ENCODE results near the gene AGAP5. TPM values are rescaled to one million over a fixed set of nuclear protein-coding genes. Genes with fewer than 3 reads are reported as not detected.
"Not testable (repeated sequence)": the region's sequence is repeated elsewhere in the genome, so short reads cannot be mapped to it uniquely, and the experiment has no call there.

Gene AGAP5
- total RNA-seq (2021) = 13.4 and 14.0 TPM in 2 replicates
- percentile 57 among the genes with signal in this experiment for Bru-seq, nascent RNA
- percentile 86 among the genes with signal in this experiment for BruChase-seq, experiment 1, labeled RNA remaining after a 2-hour chase
- percentile 82 among the genes with signal in this experiment for BruChase-seq, experiment 2, labeled RNA remaining after a 6-hour chase
- long read RNA-seq = 0 reads

DNA sequence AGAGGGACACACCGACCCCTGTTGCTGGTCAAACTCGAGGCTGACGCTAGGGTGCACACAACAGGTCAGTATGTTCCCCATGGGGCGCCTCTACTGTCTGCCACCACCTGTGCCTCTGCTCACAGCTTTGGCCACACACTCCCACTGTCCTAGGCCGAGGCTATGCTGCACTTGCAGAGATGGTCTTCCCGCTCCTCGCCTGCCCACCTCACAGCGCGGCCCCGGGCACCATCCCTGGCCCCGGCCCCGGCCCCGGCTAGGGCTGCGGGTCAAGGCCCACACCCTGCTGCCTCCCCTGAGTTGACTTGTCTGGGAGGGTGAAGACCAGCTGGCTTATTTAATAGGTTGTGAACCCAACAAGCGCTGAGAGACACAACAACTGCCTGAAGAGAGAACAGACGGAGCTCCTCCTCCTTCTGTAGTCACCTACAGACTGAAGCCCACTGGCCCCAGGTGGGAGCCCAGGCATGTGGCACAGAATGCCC, at the start of gene AGAP5:
Gene AGAP5, minus strand, starts transcription at position 435 of the 485 bp plus-strand sequence. Its CDS starts 354 bp downstream, at position 81.
- H3K4me3 ChIP-seq; H2AFZ ChIP-seq; H3K27me3 ChIP-seq (ENCODE audit: insufficient read depth, low read depth); H3F3A ChIP-seq (ENCODE audit: insufficient read depth, low read depth); H3K9me2 ChIP-seq (ENCODE audit: insufficient read depth); H3K9me3 ChIP-seq (ENCODE audit: insufficient read depth, low read depth); POLR2A ChIA-PET (ENCODE audit: unreplicated experiment); H3K27ac ChIP-seq; H3K36me3 ChIP-seq (ENCODE audit: low read depth); H4K20me1 ChIP-seq (ENCODE audit: insufficient read depth); H3K79me2 ChIP-seq (ENCODE audit: low read depth); DNase-seq; CTCF ChIA-PET; H3K4me2 ChIP-seq; H3K4me1 ChIP-seq (replicated peaks; ENCODE audit: insufficient read depth); BruUV-seq (replicated peaks); intact Hi-C loops (cut with micrococcal nuclease; ENCODE audit: unreplicated experiment): not testable (repeated sequence)

DNA sequence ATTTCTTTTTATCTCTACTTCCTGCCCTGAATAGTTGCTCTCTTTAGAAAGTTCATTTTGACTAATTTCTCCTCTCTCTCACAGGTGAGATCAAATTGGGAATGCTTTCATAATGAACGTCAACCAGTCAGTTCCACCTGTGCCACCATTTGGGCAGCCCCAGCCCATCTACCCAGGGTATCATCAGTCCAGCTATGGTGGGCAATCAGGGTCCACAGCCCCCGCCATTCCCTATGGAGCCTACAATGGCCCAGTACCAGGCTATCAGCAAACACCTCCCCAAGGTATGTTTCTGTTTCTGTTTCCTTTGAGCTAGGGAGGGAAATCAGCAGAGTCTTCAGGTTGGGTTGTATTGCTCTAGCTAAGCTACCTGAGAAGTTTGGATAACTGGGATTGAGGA, 48.8 kb upstream of the AGAP5 start:
- CTCF ChIA-PET = no interaction called here
- Histone ChIP-seq H2AFZ (no peak overlapping the region), H3K9me3 (ENCODE audit: insufficient read depth, low read depth) (no peaks in the 10 kb centered on the region), H3K4me2 (no peak overlapping the region), H3K4me3 (no peak overlapping the region), H3K79me2 (ENCODE audit: low read depth) (peaks cover 80% of the 10 kb centered on the region), H3K4me1 (replicated peaks; ENCODE audit: insufficient read depth) (peaks cover 28% of the 10 kb centered on the region), H3F3A (ENCODE audit: insufficient read depth, low read depth) (peaks cover 22% of the 10 kb centered on the region), H3K9me2 (ENCODE audit: insufficient read depth) (no peaks in the 10 kb centered on the region; the same call in 1 of the 2 replicates), H3K27me3 (ENCODE audit: insufficient read depth, low read depth) (no peaks in the 10 kb centered on the region), H3K36me3 (ENCODE audit: low read depth) (peaks cover 53% of the 10 kb centered on the region), H4K20me1 (ENCODE audit: insufficient read depth) (peaks cover 17% of the 10 kb centered on the region; the same call in 1 of the 2 replicates), H3K27ac (no peak overlapping the region)
- TF ChIP-seq, protein P1, sequence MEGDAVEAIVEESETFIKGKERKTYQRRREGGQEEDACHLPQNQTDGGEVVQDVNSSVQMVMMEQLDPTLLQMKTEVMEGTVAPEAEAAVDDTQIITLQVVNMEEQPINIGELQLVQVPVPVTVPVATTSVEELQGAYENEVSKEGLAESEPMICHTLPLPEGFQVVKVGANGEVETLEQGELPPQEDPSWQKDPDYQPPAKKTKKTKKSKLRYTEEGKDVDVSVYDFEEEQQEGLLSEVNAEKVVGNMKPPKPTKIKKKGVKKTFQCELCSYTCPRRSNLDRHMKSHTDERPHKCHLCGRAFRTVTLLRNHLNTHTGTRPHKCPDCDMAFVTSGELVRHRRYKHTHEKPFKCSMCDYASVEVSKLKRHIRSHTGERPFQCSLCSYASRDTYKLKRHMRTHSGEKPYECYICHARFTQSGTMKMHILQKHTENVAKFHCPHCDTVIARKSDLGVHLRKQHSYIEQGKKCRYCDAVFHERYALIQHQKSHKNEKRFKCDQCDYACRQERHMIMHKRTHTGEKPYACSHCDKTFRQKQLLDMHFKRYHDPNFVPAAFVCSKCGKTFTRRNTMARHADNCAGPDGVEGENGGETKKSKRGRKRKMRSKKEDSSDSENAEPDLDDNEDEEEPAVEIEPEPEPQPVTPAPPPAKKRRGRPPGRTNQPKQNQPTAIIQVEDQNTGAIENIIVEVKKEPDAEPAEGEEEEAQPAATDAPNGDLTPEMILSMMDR (conservative IDR thresholded peaks at IDR 0.05) = no peak
- no peak for TF ChIP-seq EZH2 (IDR thresholded peaks at IDR 0.05; ENCODE audit: low read depth)
- DNase-seq = no peak
- intact Hi-C loops (cut with micrococcal nuclease; ENCODE audit: unreplicated experiment) = no loop called here
- POLR2A ChIA-PET (ENCODE audit: unreplicated experiment) = interaction anchor here (0.5 to 0.7 kb wide), 2 partner anchors 252 to 518 kb away, joined by 3 to 7 read pairs; no protein-coding TSS in a partner anchor
- TSS peak; percentile 0 for BruUV-seq (replicated peaks)

DNA sequence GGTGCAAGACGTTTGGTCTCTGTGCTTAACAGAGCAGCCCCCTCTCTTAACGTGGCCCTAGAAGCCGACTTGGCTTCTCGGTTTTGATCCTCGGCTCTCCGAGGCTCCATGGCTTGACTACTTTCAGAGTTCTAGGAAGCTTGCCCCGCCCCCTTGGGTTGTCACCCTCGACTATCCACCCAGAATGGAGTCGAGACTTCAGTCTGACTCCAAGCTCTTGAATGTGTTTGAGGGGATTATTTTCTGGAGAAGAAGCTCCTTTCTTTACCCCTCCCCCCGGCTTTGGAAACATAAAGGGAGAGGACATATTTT, 46.7 kb upstream of the AGAP5 start:
- H3K4me2 ChIP-seq = peak overlapping the region; percentile 89
- POLR2A ChIA-PET (ENCODE audit: unreplicated experiment) = interaction anchor here (0.5 to 0.6 kb wide), 2 partner anchors 18 to 172 kb away, joined by 3 read pairs; no protein-coding TSS in a partner anchor
- H3F3A ChIP-seq (ENCODE audit: insufficient read depth, low read depth) = peaks cover 30% of the 10 kb centered on the region
- intact Hi-C loops (cut with micrococcal nuclease; ENCODE audit: unreplicated experiment) = loop anchor here (1.0 kb wide), 1 partner anchor 41 kb away; the partner anchor contains the start of gene ZSWIM8
- BruUV-seq (replicated peaks) = TSS peak; percentile 75
- H3K4me3 ChIP-seq = peak overlapping the region; percentile 69
- peak in 1 of 2 experiments; percentile 62 for DNase-seq
- CTCF ChIA-PET = no interaction called here
- H3K27me3 ChIP-seq (ENCODE audit: insufficient read depth, low read depth) = no peaks in the 10 kb centered on the region
- peaks cover 35% of the 10 kb centered on the region for H3K36me3 ChIP-seq (ENCODE audit: low read depth)
- peak overlapping the region; percentile 88 for H3K27ac ChIP-seq
- TF ChIP-seq, protein P1 (conservative IDR thresholded peaks at IDR 0.05) = no peak
- TF ChIP-seq EZH2 (IDR thresholded peaks at IDR 0.05; ENCODE audit: low read depth) = no peak
- peaks cover 75% of the 10 kb centered on the region for H3K79me2 ChIP-seq (ENCODE audit: low read depth)
- no peaks in the 10 kb centered on the region for H3K9me3 ChIP-seq (ENCODE audit: insufficient read depth, low read depth)
- H3K9me2 ChIP-seq (ENCODE audit: insufficient read depth) = no peaks in the 10 kb centered on the region; the same call in 1 of the 2 replicates
- peaks cover 9% of the 10 kb centered on the region; the same call in 1 of the 2 replicates for H4K20me1 ChIP-seq (ENCODE audit: insufficient read depth)
- H3K4me1 ChIP-seq (replicated peaks; ENCODE audit: insufficient read depth) = peaks cover 36% of the 10 kb centered on the region
- H2AFZ ChIP-seq = peak overlapping the region; percentile 90

All from PC-9 (cell line).